HFF-Myc (cell line): ENCODE data around the gene TCEA2.

Experiments used
- DNase-seq: peaks from one replicate; pipeline ENCODE4 v3.0.0-alpha.2; 2011; ENCODE audit warnings: low read depth; ENCODE audit errors: extremely low read depth
- H3K4me3 ChIP-seq: replicated peaks from 2 replicates; pipeline ENCODE4 v1.5.1; 2011; ENCODE audit warnings: low read depth, mild to moderate bottlenecking, control low read depth, low read length
- CTCF ChIP-seq: IDR thresholded peaks from 2 replicates; pipeline ENCODE4 v1.5.1; 2012; ENCODE audit warnings: mild to moderate bottlenecking, low read depth, low read length, control low read depth; ENCODE audit errors: missing control alignments

The TCEA2 gene

GRCh38 chr20:64099086-64099786 lies 36.2 kb downstream of the TCEA2 start:
- H3K4me3 ChIP-seq = no peak overlapping the region
- TF ChIP-seq CTCF = no peak
- DNase-seq = no peak

- H3K4me3 ChIP-seq = no peak overlapping the region
- no peak for TF ChIP-seq CTCF
- DNase-seq = no peak
These were observed 37.0 kb downstream of the TCEA2 start for GRCh38 chr20:64099880-64100565.

GRCh38 chr20:64100566-64100888 lies 37.5 kb downstream of the TCEA2 start:
- no peak overlapping the region for H3K4me3 ChIP-seq
- no peak for TF ChIP-seq CTCF
- no peak for DNase-seq

GRCh38 chr20:64100946-64101688 lies 38.1 kb downstream of the TCEA2 start:
- TF ChIP-seq CTCF = no peak
- no peak overlapping the region for H3K4me3 ChIP-seq

GRCh38 chr20:64101731-64102621 lies 39.0 kb downstream of the TCEA2 start:
- no peak overlapping the region for H3K4me3 ChIP-seq
- peak; percentile 78 for TF ChIP-seq CTCF
- no peak for DNase-seq

More at GRCh38 chr20:64100946-64101688, 38.1 kb downstream of the TCEA2 start:
- no peak for DNase-seq

- DNase-seq = no peak
- no peak overlapping the region for H3K4me3 ChIP-seq
- TF ChIP-seq CTCF = no peak
These were observed 39.8 kb downstream of the TCEA2 start for GRCh38 chr20:64102647-64103354.
